ENCODE data around the gene AFP.

AFP gene

GRCh38 chr4:73439445-73439844 is 3.4 kb downstream of the AFP start:
- DNase-seq = no peak

- no peak for DNase-seq
These were observed 4.0 kb downstream of the AFP start for GRCh38 chr4:73439991-73440390.

GRCh38 chr4:73440653-73441052 is 4.6 kb downstream of the AFP start:
- DNase-seq = no peak

- no peak for DNase-seq
These were observed 6.3 kb downstream of the AFP start for GRCh38 chr4:73442275-73442674.

- DNase-seq = no peak
These were observed 7.2 kb downstream of the AFP start for GRCh38 chr4:73443224-73443623.

- no peak for DNase-seq
These were observed 9.6 kb downstream of the AFP start for GRCh38 chr4:73445383-73446335.

- DNase-seq = peak; percentile 69
These were observed 10.4 kb downstream of the AFP start for GRCh38 chr4:73446336-73446938.

- no peak for DNase-seq
These were observed 11.7 kb downstream of the AFP start for GRCh38 chr4:73447671-73448070.

GRCh38 chr4:73448448-73449203 is 12.6 kb downstream of the AFP start:
- no peak for DNase-seq

GRCh38 chr4:73450398-73451004 is 14.5 kb downstream of the AFP start:
- peak; percentile 12 for DNase-seq

GRCh38 chr4:73451404-73451803 is 15.4 kb downstream of the AFP start:
- peak; percentile 47 for DNase-seq

GRCh38 chr4:73451981-73452747 is 16.1 kb downstream of the AFP start:
- DNase-seq = peak; percentile 83

GRCh38 chr4:73452953-73453700 is 17.1 kb downstream of the AFP start:
- DNase-seq = no peak

GRCh38 chr4:73453701-73454005 is 17.6 kb downstream of the AFP start:
- DNase-seq = no peak

- DNase-seq = no peak
These were observed 18.9 kb downstream of the AFP start for GRCh38 chr4:73454920-73455319.

GRCh38 chr4:73456177-73457022 is 20.4 kb downstream of the AFP start:
- no peak for DNase-seq

- no peak for DNase-seq
These were observed 22.4 kb downstream of the AFP start for GRCh38 chr4:73458184-73459047.

GRCh38 chr4:73459048-73459421 is 23.0 kb downstream of the AFP start:
- DNase-seq = no peak

GRCh38 chr4:73460913-73461522 is 25.0 kb downstream of the AFP start:
- no peak for DNase-seq
